Stimulated activated CD4-positive, alpha-beta T cell treated with anti-CD3 and anti-CD28 coated beads, Interleukin-2, amount 100 ng/mL, for 48 hours (primary cell): Measurements from ENCODE around the gene SH2D2A.

ENCODE experiments used
- DNase-seq, 2 donors: peaks; one replicate each; pipeline ENCODE4 v3.0.0-alpha.2; 2020

The SH2D2A gene

GRCh38 chr1:156816561-156817328 is at the start of gene SH2D2A:
Gene SH2D2A, minus strand, starts transcription at chr1:156816848. Its CDS starts 140 bp downstream, at chr1:156816708.
- DNase-seq, result peak; percentile 81 to 82

- no peak for DNase-seq
These were observed 49.2 kb upstream of the SH2D2A start for GRCh38 chr1:156865865-156866248.

GRCh38 chr1:156865258-156865657 is 48.6 kb upstream of the SH2D2A start:
- DNase-seq, result no peak

GRCh38 chr1:156864796-156865195 is 48.1 kb upstream of the SH2D2A start:
- no peak for DNase-seq

GRCh38 chr1:156863631-156864030 is 47.0 kb upstream of the SH2D2A start:
- no peak for DNase-seq

- DNase-seq, result peak in 1 of 2 donors; percentile 23
These were observed 46.5 kb upstream of the SH2D2A start for GRCh38 chr1:156862997-156863599.

- DNase-seq, result no peak
These were observed 45.9 kb upstream of the SH2D2A start for GRCh38 chr1:156862584-156862983.

GRCh38 chr1:156860628-156861423 is 44.2 kb upstream of the SH2D2A start, which contains the start of gene NTRK1:
Gene NTRK1, plus strand, starts transcription at chr1:156860865. Its CDS starts 70 bp downstream, at chr1:156860935.
- DNase-seq, result peak in 1 of 2 donors; percentile 41

GRCh38 chr1:156860113-156860627 is 43.5 kb upstream of the SH2D2A start:
- peak; percentile 56 to 62 for DNase-seq

GRCh38 chr1:156859523-156860112 is 43.0 kb upstream of the SH2D2A start:
- no peak for DNase-seq

GRCh38 chr1:156858959-156859522 is 42.4 kb upstream of the SH2D2A start, which contains the start of gene INSRR:
Gene INSRR, minus strand, starts transcription at chr1:156859117. Its CDS starts 496 bp downstream, at chr1:156858621.
- DNase-seq, result no peak

- no peak for DNase-seq
These were observed 41.9 kb upstream of the SH2D2A start for GRCh38 chr1:156858555-156858956.

GRCh38 chr1:156857532-156857931 is 40.9 kb upstream of the SH2D2A start:
- no peak for DNase-seq

- no peak for DNase-seq
These were observed 39.7 kb upstream of the SH2D2A start for GRCh38 chr1:156856282-156856785.

- no peak for DNase-seq
These were observed 38.0 kb upstream of the SH2D2A start for GRCh38 chr1:156854634-156855033.

GRCh38 chr1:156853761-156854160 is 37.1 kb upstream of the SH2D2A start:
- no peak for DNase-seq

GRCh38 chr1:156852418-156852874 is 35.8 kb upstream of the SH2D2A start:
- no peak for DNase-seq

GRCh38 chr1:156851779-156852417 is 35.2 kb upstream of the SH2D2A start:
- no peak for DNase-seq

- DNase-seq, result no peak
These were observed 32.5 kb upstream of the SH2D2A start for GRCh38 chr1:156849151-156849496.

- peak; percentile 37 to 61 for DNase-seq
These were observed 32.0 kb upstream of the SH2D2A start for GRCh38 chr1:156848461-156849150.
